ENCODE results near the gene EEF1AKMT3.

Gene EEF1AKMT3

DNA sequence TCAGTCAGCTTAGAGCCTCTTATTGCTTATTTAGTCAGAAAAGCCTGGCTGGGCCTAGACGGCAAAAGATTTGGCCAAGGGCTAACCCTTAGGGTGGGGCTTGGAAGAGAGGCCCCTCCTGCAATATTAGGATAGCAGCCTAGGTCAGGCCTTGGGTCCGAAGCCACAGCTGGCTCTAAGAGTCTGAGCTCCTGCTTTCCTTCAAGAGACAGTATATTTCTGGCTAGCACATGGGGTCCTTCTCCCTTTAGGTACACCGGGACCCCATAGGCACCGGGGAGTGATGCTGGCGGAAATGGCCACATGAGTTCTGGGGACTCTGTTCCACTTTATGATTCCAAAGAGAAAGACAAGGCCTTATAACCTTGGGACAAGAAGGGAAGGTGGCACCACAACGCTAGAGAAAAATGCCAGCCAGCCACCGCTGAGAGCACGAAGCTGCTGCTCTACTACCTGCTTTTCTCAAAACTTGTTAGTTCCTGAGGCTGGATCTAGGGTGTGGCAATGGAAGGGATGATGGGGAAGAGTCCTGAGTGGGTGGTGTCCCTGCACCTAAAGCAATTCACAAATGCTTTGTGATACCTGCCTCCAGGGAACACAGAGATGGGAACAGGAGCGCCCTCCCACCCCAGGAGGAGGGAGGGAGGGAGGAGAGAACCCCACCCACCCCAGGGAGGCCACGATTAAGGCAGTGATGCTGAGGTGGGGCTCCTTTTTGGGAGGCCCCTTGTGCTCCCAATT, 49.2 kb downstream of the EEF1AKMT3 start:
- no peak for FAIRE-seq

- FAIRE-seq = no peak
These were observed 50.1 kb downstream of the EEF1AKMT3 start for GRCh38 chr12:57822392-57823130.

DNA sequence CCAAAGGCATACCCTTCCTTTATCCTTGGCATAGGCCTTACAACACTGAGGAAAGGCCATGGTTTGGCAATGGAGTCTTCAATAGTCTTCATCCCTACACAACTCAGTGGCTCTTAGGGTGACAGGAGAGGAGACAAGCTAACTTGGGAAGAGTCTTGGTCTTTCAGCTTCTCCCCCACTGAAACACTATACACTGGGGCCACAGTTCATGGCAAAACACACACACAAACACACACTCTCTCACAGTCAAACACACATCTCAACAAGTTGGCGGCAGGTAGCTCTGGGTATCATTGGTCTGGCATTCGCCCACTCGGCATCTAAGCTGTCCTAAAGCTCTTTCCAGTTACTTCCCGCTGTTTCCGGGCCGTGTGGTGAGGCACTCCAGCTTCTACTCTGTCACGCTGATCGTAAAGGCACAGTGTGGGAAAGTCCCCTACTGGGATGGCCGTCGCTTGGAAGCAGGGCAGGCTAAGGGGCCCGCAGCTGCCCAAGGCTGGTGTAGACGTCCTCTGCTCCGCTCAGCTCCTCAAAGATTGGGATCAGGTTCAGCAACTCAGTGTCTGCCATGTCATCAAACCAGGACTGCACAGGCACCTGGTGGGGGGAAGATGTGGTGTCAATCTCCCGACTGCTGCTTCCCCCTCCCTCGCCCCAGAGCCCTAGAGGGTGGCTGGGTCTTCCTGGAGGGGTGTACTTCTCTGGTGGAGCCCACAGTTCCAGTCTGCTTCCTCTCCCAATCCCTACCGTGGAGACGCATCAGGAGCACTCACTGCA, 50.9 kb downstream of the EEF1AKMT3 start:
- no peak for FAIRE-seq

DNA sequence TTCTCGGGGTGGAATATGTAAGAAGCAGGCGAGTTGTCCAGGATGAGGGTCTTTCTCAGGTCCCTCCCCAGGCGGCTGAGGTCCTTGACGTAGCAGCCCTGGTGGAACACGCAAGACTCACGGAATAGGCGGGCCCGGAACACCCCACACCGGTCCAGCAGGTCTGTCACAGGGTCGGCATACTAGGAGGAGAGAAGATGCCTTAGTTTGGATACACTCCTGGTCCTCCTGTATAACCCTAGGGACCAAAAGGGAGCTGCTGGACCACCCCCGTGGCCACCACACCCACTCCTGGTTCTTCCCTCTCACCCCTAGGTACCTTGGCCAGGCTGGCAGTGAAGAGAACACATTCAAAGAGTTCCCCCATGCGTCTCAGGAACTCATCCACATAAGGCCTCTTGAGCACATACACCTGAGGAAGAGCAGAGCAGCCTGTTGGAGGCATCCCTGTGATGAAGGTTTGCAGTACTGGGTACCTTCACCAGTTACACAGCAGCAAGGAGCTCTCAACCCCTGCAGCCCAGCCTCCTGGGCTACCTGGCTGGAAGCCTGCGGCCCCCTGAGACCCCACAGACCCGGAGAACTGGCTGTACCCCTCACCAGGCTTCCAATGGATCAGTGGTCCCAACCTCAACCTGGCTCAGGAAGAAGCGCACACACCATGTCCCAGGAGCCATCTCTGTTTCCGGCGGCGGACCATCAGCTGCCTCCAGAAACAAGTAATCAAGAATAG, 51.7 kb downstream of the EEF1AKMT3 start:
- no peak for FAIRE-seq

- no peak for FAIRE-seq
These were observed 53.0 kb downstream of the EEF1AKMT3 start for GRCh38 chr12:57825451-57825850.

GRCh38 chr12:57826400-57826799, 54.0 kb downstream of the EEF1AKMT3 start:
- FAIRE-seq = no peak

GRCh38 chr12:57826966-57827365, 54.6 kb downstream of the EEF1AKMT3 start:
- FAIRE-seq = no peak

DNA sequence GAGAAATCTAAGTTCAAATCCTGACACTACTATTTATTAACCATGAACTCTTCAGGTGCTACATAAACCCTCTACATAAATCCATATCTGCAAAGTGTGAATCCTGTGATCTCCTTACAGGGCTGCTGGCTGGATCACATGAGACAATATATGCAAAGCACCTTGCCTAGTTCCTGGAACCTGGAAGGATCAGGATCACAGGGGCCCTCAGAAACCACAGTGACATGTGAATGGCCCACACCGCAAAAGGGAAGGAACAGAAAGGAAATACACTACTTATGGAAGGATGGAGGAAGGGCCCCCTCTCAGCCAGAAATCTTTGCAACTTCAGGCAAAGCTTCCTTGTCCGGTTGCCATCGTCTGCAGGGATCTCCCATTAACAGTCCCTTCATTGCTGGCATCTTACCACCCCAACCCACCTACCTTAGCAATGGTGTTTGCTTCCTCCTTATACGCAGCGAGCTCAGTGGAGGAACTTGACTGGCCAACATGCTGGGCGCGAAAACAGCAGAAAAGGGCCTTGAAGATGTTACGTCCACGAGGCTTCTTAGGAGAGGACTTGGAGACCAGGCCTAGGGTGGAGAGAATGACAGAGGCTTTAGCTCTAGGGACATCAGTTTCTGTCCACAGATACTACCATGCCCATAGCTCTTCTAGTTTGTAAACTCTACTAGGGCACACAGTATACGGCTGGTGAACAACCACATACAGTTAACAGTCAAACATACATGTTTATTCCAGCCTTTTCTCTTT, 56.8 kb downstream of the EEF1AKMT3 start:
- FAIRE-seq = no peak

DNA sequence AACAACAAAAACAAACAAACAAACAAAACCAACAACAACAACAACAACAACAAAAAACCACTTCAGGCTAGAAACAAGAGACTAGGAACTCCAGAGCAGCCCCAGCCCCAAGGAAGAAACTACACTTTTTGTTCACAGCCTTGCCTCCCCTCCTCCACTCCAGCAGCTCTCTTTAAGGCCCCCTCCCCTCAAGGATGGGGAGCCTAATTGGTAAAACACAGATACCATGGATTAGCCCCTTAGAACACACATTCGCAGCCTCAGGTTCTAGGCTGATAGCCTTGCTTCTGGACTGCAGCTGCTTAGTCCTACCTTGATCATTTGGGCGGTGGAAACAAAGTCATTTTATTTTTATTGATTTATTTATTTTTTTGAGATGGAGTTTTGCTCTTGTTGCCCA, 58.0 kb downstream of the EEF1AKMT3 start:
- no peak for FAIRE-seq

All from G401.6 (cell line).